Panc1 (cell line): ENCODE data around the gene KCNH5. TPM values are rescaled to one million over a fixed set of nuclear protein-coding genes. Genes with fewer than 3 reads are reported as not detected.

ENCODE experiments used
- ATAC-seq: fragments of 200-7000 bp; cut with Tn5 transposase; 2 replicates; pipeline ENCODE4 v1.9.1; 2020; ENCODE audit warnings: mild to moderate bottlenecking, moderate library complexity
- BruUV-seq: library from RNA; stranded (reverse); fragments of 400-500 nt; replicated peaks from 2 replicates; lab custom pipeline; 2021; lab: Mats Ljungman, UMichigan
- CTCF ChIA-PET: fragments of 300-600 bp; sonication (Branson Sonifier 250); formaldehyde crosslinking; loops from one replicate; lab custom pipeline; 2022; ENCODE audit warnings: antibody characterized with exemption; lab: Charles Lee
- POLR2A ChIA-PET: fragments of 300-600 bp; sonication (Branson Sonifier 250); formaldehyde crosslinking; loops from one replicate; lab custom pipeline; 2022; ENCODE audit warnings: antibody characterized with exemption; lab: Charles Lee
- DNase-seq: peaks from one replicate; pipeline ENCODE4 v3.0.0-alpha.2; 2010; ENCODE audit warnings: low read depth, low spot score
- H3K27ac ChIP-seq: 2 replicates; pipeline ENCODE4 v1.5.1; 2011; ENCODE audit warnings: mild to moderate bottlenecking, low read length, inconsistent platforms
- H3K27me3 ChIP-seq: fragments of 200-500 bp; sonication (Bioruptor generic); 2 replicates; pipeline ENCODE4 v1.6.0; 2014; ENCODE audit warnings: low read length, inconsistent platforms; ENCODE audit not compliant: control insufficient read depth, insufficient read depth
- H3K36me3 ChIP-seq: fragments of 200-500 bp; sonication (Bioruptor generic); 2 replicates; pipeline ENCODE4 v1.5.1; 2014; ENCODE audit warnings: inconsistent platforms, mild to moderate bottlenecking, low read length, moderate library complexity; ENCODE audit not compliant: control insufficient read depth, insufficient read depth
- H3K4me1 ChIP-seq: 2 replicates; pipeline ENCODE4 v1.5.1; 2011; ENCODE audit warnings: inconsistent platforms, mild to moderate bottlenecking, low read length, moderate library complexity; ENCODE audit not compliant: control insufficient read depth, insufficient read depth
- H3K4me3 ChIP-seq, 2 experiments: 2 replicates each; pipeline ENCODE4 v1.5.1; 2011 to 2012; ENCODE audit warnings: low read depth in 2 of 2, low read length in 2 of 2, mild to moderate bottlenecking in 2 of 2, inconsistent platforms in 1 of 2, moderate library complexity in 1 of 2
- H3K9me3 ChIP-seq: fragments of 200-500 bp; sonication (Bioruptor generic); 2 replicates; pipeline ENCODE4 v1.5.1; 2014; ENCODE audit warnings: low read depth, mild to moderate bottlenecking, inconsistent platforms, low read length, moderate library complexity; ENCODE audit not compliant: control insufficient read depth, insufficient read depth
- CTCF ChIP-seq: fragments of 450-650 bp; IDR thresholded peaks from 2 replicates; pipeline ENCODE4 v1.5.1; 2017; ENCODE audit warnings: mild to moderate bottlenecking
- POLR2AphosphoS5 ChIP-seq: IDR thresholded peaks from 2 replicates; pipeline ENCODE4 v1.6.1; 2012; ENCODE audit warnings: mild to moderate bottlenecking, low read depth, low read length, moderate library complexity
- SIN3A ChIP-seq: IDR thresholded peaks from 2 replicates; pipeline ENCODE4 v1.6.1; 2012; ENCODE audit warnings: low read depth, mild to moderate bottlenecking, low read length, moderate library complexity, borderline replicate concordance; ENCODE audit not compliant: insufficient read depth
- TCF7L2 ChIP-seq: IDR thresholded peaks from 2 replicates; pipeline ENCODE4 v1.6.1; 2011; ENCODE audit warnings: mild to moderate bottlenecking, low read depth, low read length, inconsistent platforms
- in situ Hi-C: cut with HindIII; loops from 2 replicates; pipeline ENCODE4 v1.10.0; 2016; ENCODE audit warnings: low sequenced_read_pairs, low pct_unique_long_range_greater_than_20kb
- intact Hi-C: fragments of 100-400 bp; cut with micrococcal nuclease; formaldehyde crosslinking; loops from one replicate; pipeline ENCODE4 v1.10.0; 2022; ENCODE audit not compliant: unreplicated experiment
- total RNA-seq: library from RNA; stranded (reverse); gene quantifications from one replicate; pipeline ENCODE4 v1.2.1, GENCODE V29; 2021; ENCODE audit not compliant: unreplicated experiment
- TF ChIP-seq, protein P1 (sequence below), 2 experiments: IDR thresholded peaks; 2 replicates each; pipeline ENCODE4 v1.6.1; 2011 to 2012; ENCODE audit warnings: low read depth in 2 of 2, control low read depth in 1 of 2, low read length in 1 of 2, mild to moderate bottlenecking in 1 of 2, moderate library complexity in 1 of 2; ENCODE audit not compliant: insufficient read depth in 1 of 2

The KCNH5 gene
- total RNA-seq, 1 experiment from 2014 or later: not detected

- DNase-seq: no peak
- Histone ChIP-seq H3K4me1 (no peaks in the 10 kb centered on the region), H3K4me3 (no peak overlapping the region), H3K27ac (no peak overlapping the region), H3K27me3 (no peaks in the 10 kb centered on the region), H3K36me3 (no peaks in the 10 kb centered on the region), H3K9me3 (no peaks in the 10 kb centered on the region)
- no peak for ATAC-seq
- TF ChIP-seq, protein P1, sequence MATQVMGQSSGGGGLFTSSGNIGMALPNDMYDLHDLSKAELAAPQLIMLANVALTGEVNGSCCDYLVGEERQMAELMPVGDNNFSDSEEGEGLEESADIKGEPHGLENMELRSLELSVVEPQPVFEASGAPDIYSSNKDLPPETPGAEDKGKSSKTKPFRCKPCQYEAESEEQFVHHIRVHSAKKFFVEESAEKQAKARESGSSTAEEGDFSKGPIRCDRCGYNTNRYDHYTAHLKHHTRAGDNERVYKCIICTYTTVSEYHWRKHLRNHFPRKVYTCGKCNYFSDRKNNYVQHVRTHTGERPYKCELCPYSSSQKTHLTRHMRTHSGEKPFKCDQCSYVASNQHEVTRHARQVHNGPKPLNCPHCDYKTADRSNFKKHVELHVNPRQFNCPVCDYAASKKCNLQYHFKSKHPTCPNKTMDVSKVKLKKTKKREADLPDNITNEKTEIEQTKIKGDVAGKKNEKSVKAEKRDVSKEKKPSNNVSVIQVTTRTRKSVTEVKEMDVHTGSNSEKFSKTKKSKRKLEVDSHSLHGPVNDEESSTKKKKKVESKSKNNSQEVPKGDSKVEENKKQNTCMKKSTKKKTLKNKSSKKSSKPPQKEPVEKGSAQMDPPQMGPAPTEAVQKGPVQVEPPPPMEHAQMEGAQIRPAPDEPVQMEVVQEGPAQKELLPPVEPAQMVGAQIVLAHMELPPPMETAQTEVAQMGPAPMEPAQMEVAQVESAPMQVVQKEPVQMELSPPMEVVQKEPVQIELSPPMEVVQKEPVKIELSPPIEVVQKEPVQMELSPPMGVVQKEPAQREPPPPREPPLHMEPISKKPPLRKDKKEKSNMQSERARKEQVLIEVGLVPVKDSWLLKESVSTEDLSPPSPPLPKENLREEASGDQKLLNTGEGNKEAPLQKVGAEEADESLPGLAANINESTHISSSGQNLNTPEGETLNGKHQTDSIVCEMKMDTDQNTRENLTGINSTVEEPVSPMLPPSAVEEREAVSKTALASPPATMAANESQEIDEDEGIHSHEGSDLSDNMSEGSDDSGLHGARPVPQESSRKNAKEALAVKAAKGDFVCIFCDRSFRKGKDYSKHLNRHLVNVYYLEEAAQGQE (IDR thresholded peaks at IDR 0.05; ENCODE audit: insufficient read depth in 1 of 2, low read depth in 2 of 2, low read length in 1 of 2): no peak
- no peak for TF ChIP-seq CTCF
- TF ChIP-seq POLR2AphosphoS5: no peak
- TF ChIP-seq SIN3A: no peak
- TF ChIP-seq TCF7L2: no peak
- ChIA-PET CTCF (no interaction called here), POLR2A (no interaction called here)
- BruUV-seq: no TSS peak
- in situ Hi-C loops: no loop called here
- intact Hi-C loops: no loop called here
Observed at GRCh38 chr14:62914873-62915272, 130.4 kb downstream of the KCNH5 start.

- ChIA-PET CTCF (no interaction called here), POLR2A (no interaction called here)
- DNase-seq (no peak), ATAC-seq (no peak)
- intact Hi-C loops (no loop called here), in situ Hi-C loops (no loop called here)
- TF ChIP-seq CTCF: no peak
- TF ChIP-seq TCF7L2: no peak
- no peak for TF ChIP-seq POLR2AphosphoS5
- TF ChIP-seq SIN3A: no peak
- TF ChIP-seq, protein P1 (IDR thresholded peaks at IDR 0.05; ENCODE audit: insufficient read depth in 1 of 2, low read depth in 2 of 2, low read length in 1 of 2): no peak
- H3K27ac ChIP-seq: no peak overlapping the region
- H3K9me3 ChIP-seq: no peaks in the 10 kb centered on the region
- no peak overlapping the region for H3K4me3 ChIP-seq
- BruUV-seq: no TSS peak
- no peaks in the 10 kb centered on the region for H3K4me1 ChIP-seq
- H3K27me3 ChIP-seq: no peaks in the 10 kb centered on the region
- no peaks in the 10 kb centered on the region for H3K36me3 ChIP-seq
Observed at GRCh38 chr14:62914025-62914424, 131.2 kb downstream of the KCNH5 start.
